HEK293 (cell line): ENCODE data around the gene TNS1.

Experiments
- CTCF ChIA-PET: fragments of 350-600 bp; formaldehyde crosslinking; extraction: SDS; loops from one replicate; lab custom pipeline; 2021; ENCODE audit warnings: antibody characterized with exemption; lab: Yijun Ruan, JAX
- POLR2A ChIA-PET: fragments of 300-600 bp; formaldehyde crosslinking; extraction: SDS; loops from one replicate; lab custom pipeline; 2020; ENCODE audit warnings: antibody characterized with exemption, inconsistent platforms; lab: Yijun Ruan, JAX
- H3K27ac ChIP-seq: fragments of 200-500 bp; sonication (Bioruptor generic); 2 replicates; pipeline ENCODE4 v1.5.1; 2014; ENCODE audit warnings: low read depth, low read length, control low read depth, inconsistent platforms; ENCODE audit errors: extremely low read depth
- H3K36me3 ChIP-seq, 2 experiments: fragments of 200-500 bp in 1 of 2; sonication (Bioruptor generic) in 1 of 2; 1 replicate in 1 of 2; 2 replicates in 1 of 2; pipeline ENCODE4 v1.5.1; 2014 to 2017; ENCODE audit warnings: inconsistent platforms in 2 of 2, low read length in 2 of 2; ENCODE audit not compliant: control insufficient read depth in 2 of 2, insufficient read depth in 1 of 2
- H3K4me1 ChIP-seq: fragments of 200-500 bp; sonication (Bioruptor generic); 2 replicates; pipeline ENCODE4 v1.5.1; 2014; ENCODE audit warnings: mild to moderate bottlenecking, low read length, inconsistent platforms; ENCODE audit not compliant: control insufficient read depth, insufficient read depth
- H3K4me3 ChIP-seq: 2 replicates; pipeline ENCODE4 v1.5.1; 2011; ENCODE audit warnings: low read depth, mild to moderate bottlenecking, control low read depth, low read length, moderate library complexity
- H3K9me3 ChIP-seq: fragments of 200-500 bp; sonication (Bioruptor generic); 2 replicates; pipeline ENCODE4 v1.5.1; 2014; ENCODE audit warnings: low read depth, low read length, inconsistent platforms; ENCODE audit not compliant: control insufficient read depth, insufficient read depth
- EGR2 ChIP-seq: fragments of 450-650 bp; formaldehyde crosslinking; IDR thresholded peaks from 2 replicates; pipeline ENCODE4 v1.5.1; 2016; ENCODE audit warnings: low read depth, missing biosample characterization, missing genetic modification characterization
- REPIN1 ChIP-seq: fragments of 450-650 bp; formaldehyde crosslinking; IDR thresholded peaks from 2 replicates; pipeline ENCODE4 v1.5.1; 2017; ENCODE audit warnings: missing biosample characterization, missing genetic modification characterization, low read depth
- SCRT2 ChIP-seq: fragments of 450-650 bp; formaldehyde crosslinking; IDR thresholded peaks from 2 replicates; pipeline ENCODE4 v1.5.1; 2016; ENCODE audit warnings: missing biosample characterization, missing genetic modification characterization
- ZBTB21 ChIP-seq: fragments of 450-650 bp; formaldehyde crosslinking; IDR thresholded peaks from 2 replicates; pipeline ENCODE4 v1.5.1; 2017; ENCODE audit warnings: missing biosample characterization, missing genetic modification characterization
- ZNF501 ChIP-seq: fragments of 450-650 bp; formaldehyde crosslinking; IDR thresholded peaks from 2 replicates; pipeline ENCODE4 v1.5.1; 2016; ENCODE audit warnings: missing biosample characterization, missing genetic modification characterization
- ZNF629 ChIP-seq: fragments of 450-650 bp; formaldehyde crosslinking; IDR thresholded peaks from 2 replicates; pipeline ENCODE4 v1.5.1; 2017; ENCODE audit warnings: missing biosample characterization, missing genetic modification characterization
- TF ChIP-seq, protein P1 (sequence below): fragments of 450-650 bp; formaldehyde crosslinking; IDR thresholded peaks from 2 replicates; pipeline ENCODE4 v1.5.1; 2016; ENCODE audit warnings: missing biosample characterization, missing genetic modification characterization, borderline replicate concordance
- TF ChIP-seq, protein P2 (sequence below): fragments of 450-650 bp; formaldehyde crosslinking; IDR thresholded peaks from 2 replicates; pipeline ENCODE4 v1.5.1; 2016; ENCODE audit warnings: missing biosample characterization, missing genetic modification characterization
- TF ChIP-seq, protein P3 (sequence below): fragments of 450-650 bp; formaldehyde crosslinking; IDR thresholded peaks from 2 replicates; pipeline ENCODE4 v1.5.1; 2016; ENCODE audit warnings: missing biosample characterization, missing genetic modification characterization
- TF ChIP-seq, protein P4 (sequence below): fragments of 450-650 bp; formaldehyde crosslinking; IDR thresholded peaks from 2 replicates; pipeline ENCODE4 v1.5.1; 2016; ENCODE audit warnings: missing biosample characterization, missing genetic modification characterization

The TNS1 gene

DNA sequence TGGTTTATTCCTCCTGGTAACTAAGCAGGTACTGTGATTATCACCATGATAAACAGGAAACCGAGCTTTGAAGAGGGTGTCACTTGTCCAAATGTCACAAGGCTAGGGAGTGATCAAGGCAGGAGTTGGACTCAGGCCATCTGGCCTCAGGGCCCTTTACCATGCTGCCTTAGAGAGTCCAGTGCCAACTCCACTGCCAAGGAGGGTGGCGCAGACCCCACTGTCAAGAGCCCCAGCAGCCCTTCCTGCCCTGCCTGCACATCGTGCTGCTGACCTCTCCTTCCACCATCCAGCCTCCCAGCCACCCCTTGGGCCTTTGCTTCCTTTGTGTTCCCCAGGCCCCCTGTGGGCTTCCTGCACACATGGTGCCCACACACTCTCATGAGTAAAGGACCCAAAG, 48.3 kb downstream of the TNS1 start:
- H3K36me3 ChIP-seq: no peaks in the 10 kb centered on the region
- no peak overlapping the region for H3K4me3 ChIP-seq
- no peaks in the 10 kb centered on the region for H3K4me1 ChIP-seq
- H3K9me3 ChIP-seq: no peaks in the 10 kb centered on the region
- TF ChIP-seq, protein P1, sequence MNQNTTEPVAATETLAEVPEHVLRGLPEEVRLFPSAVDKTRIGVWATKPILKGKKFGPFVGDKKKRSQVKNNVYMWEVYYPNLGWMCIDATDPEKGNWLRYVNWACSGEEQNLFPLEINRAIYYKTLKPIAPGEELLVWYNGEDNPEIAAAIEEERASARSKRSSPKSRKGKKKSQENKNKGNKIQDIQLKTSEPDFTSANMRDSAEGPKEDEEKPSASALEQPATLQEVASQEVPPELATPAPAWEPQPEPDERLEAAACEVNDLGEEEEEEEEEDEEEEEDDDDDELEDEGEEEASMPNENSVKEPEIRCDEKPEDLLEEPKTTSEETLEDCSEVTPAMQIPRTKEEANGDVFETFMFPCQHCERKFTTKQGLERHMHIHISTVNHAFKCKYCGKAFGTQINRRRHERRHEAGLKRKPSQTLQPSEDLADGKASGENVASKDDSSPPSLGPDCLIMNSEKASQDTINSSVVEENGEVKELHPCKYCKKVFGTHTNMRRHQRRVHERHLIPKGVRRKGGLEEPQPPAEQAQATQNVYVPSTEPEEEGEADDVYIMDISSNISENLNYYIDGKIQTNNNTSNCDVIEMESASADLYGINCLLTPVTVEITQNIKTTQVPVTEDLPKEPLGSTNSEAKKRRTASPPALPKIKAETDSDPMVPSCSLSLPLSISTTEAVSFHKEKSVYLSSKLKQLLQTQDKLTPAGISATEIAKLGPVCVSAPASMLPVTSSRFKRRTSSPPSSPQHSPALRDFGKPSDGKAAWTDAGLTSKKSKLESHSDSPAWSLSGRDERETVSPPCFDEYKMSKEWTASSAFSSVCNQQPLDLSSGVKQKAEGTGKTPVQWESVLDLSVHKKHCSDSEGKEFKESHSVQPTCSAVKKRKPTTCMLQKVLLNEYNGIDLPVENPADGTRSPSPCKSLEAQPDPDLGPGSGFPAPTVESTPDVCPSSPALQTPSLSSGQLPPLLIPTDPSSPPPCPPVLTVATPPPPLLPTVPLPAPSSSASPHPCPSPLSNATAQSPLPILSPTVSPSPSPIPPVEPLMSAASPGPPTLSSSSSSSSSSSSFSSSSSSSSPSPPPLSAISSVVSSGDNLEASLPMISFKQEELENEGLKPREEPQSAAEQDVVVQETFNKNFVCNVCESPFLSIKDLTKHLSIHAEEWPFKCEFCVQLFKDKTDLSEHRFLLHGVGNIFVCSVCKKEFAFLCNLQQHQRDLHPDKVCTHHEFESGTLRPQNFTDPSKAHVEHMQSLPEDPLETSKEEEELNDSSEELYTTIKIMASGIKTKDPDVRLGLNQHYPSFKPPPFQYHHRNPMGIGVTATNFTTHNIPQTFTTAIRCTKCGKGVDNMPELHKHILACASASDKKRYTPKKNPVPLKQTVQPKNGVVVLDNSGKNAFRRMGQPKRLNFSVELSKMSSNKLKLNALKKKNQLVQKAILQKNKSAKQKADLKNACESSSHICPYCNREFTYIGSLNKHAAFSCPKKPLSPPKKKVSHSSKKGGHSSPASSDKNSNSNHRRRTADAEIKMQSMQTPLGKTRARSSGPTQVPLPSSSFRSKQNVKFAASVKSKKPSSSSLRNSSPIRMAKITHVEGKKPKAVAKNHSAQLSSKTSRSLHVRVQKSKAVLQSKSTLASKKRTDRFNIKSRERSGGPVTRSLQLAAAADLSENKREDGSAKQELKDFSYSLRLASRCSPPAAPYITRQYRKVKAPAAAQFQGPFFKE (tag by site-specific recombination): no peak
- TF ChIP-seq ZNF501 (tag by site-specific recombination) (no peak), ZBTB21 (tag by site-specific recombination) (no peak), REPIN1 (tag by site-specific recombination) (no peak), SCRT2 (tag by site-specific recombination) (no peak)
- TF ChIP-seq, protein P2, sequence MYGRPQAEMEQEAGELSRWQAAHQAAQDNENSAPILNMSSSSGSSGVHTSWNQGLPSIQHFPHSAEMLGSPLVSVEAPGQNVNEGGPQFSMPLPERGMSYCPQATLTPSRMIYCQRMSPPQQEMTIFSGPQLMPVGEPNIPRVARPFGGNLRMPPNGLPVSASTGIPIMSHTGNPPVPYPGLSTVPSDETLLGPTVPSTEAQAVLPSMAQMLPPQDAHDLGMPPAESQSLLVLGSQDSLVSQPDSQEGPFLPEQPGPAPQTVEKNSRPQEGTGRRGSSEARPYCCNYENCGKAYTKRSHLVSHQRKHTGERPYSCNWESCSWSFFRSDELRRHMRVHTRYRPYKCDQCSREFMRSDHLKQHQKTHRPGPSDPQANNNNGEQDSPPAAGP: no peak
- TF ChIP-seq, protein P3, sequence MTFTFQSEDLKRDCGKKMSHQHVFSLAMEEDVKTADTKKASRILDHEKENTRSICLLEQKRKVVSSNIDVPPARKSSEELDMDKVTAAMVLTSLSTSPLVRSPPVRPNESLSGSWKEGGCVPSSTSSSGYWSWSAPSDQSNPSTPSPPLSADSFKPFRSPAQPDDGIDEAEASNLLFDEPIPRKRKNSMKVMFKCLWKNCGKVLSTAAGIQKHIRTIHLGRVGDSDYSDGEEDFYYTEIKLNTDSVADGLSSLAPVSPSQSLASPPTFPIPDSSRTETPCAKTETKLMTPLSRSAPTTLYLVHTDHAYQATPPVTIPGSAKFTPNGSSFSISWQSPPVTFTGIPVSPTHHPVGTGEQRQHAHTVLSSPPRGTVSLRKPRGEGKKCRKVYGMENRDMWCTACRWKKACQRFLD (tag by site-specific recombination): no peak
- H3K27ac ChIP-seq: no peak overlapping the region
- CTCF ChIA-PET: interaction anchor here (0.6 to 1.4 kb wide), 2 partner anchors 12 to 165 kb away, joined by 3 to 4 read pairs; no protein-coding TSS in a partner anchor
- POLR2A ChIA-PET: no interaction called here

DNA sequence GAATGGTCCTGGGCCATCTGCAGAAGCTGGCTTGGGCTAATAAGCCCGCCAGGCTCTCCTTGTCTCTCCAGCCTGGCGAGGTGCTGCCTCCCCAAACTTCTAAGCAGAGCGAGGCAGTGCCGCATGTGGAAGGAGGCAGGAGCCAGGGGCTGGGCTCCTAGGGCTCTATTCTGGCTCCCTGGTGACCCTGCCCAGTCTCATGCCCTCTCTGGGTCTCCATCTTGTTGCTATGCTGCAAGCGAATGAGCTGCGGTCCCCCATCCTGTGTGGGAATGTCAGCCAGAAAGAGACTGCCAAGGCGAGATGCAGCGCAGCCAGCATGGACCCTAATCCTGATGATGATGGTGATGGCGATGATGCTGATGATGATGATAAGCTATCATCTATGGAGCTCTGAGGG, 48.7 kb downstream of the TNS1 start:
- POLR2A ChIA-PET: no interaction called here
- Histone ChIP-seq H3K27ac (no peak overlapping the region), H3K4me3 (no peak overlapping the region), H3K36me3 (no peaks in the 10 kb centered on the region), H3K9me3 (no peaks in the 10 kb centered on the region), H3K4me1 (no peaks in the 10 kb centered on the region)
- TF ChIP-seq ZNF629 (tag by site-specific recombination): no peak
- CTCF ChIA-PET: interaction anchor here (0.6 kb wide), 1 partner anchor 11 kb away, joined by 4 read pairs; no protein-coding TSS in a partner anchor

DNA sequence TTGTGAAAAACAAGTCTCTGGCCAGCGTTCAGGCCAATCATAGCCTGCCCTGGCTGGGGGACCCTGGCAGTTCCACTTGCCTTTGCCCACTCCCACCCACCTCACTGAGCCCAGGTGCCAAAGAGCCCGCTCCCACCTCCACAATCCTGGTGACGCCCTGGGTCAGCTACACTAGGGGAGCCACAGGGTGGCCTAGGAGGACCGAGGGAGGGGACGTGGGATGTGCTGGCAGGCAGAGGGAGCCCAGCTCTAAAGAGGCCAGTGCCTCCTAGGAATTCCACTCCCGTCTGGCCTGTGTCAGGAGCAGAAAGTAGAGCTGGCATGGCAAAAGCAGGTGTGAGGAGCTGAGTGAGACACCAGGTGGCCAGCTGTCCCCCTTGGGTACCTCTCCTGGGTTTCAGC, 49.3 kb downstream of the TNS1 start:
- Histone ChIP-seq H3K4me3 (no peak overlapping the region), H3K36me3 (no peaks in the 10 kb centered on the region), H3K27ac (no peak overlapping the region), H3K9me3 (no peaks in the 10 kb centered on the region), H3K4me1 (no peaks in the 10 kb centered on the region)
- POLR2A ChIA-PET: no interaction called here
- TF ChIP-seq EGR2 (tag by site-specific recombination): peak; percentile 32; the same call in 1 of the 2 replicates
- TF ChIP-seq, protein P4, sequence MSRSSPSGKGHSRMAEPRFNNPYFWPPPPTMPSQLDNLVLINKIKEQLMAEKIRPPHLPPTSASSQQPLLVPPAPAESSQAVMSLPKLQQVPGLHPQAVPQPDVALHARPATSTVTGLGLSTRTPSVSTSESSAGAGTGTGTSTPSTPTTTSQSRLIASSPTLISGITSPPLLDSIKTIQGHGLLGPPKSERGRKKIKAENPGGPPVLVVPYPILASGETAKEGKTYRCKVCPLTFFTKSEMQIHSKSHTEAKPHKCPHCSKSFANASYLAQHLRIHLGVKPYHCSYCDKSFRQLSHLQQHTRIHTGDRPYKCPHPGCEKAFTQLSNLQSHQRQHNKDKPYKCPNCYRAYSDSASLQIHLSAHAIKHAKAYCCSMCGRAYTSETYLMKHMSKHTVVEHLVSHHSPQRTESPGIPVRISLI: no peak
- CTCF ChIA-PET: no interaction called here
